DND-41 (cell line): ENCODE results near the gene OR11A1.

Experiments used
- ATAC-seq: fragments of 200-7000 bp; cut with Tn5 transposase; 3 replicates; pipeline ENCODE4 v1.9.1; 2021; ENCODE audit warnings: low read depth; ENCODE audit not compliant: insufficient read depth
- DNase-seq: peaks from one replicate; pipeline ENCODE4 v3.0.0-alpha.2; 2020
- H2AFZ ChIP-seq: 2 replicates; pipeline ENCODE4 v1.6.0; 2012; ENCODE audit warnings: low read depth, low read length
- H3K27ac ChIP-seq: 2 replicates; pipeline ENCODE4 v1.5.1; 2012; ENCODE audit warnings: low read length, inconsistent platforms
- H3K27me3 ChIP-seq: fragments of 200-600 bp; sonication (generic); 2 replicates; pipeline ENCODE4 v1.6.0; 2012; ENCODE audit warnings: low read length, mild to moderate bottlenecking, inconsistent platforms; ENCODE audit not compliant: insufficient read depth, poor library complexity
- H3K36me3 ChIP-seq: 2 replicates; pipeline ENCODE4 v1.5.1; 2012; ENCODE audit warnings: low read length, inconsistent platforms; ENCODE audit not compliant: insufficient read depth
- H3K4me1 ChIP-seq: 2 replicates; pipeline ENCODE4 v1.5.1; 2012; ENCODE audit warnings: mild to moderate bottlenecking, low read length; ENCODE audit not compliant: insufficient read depth
- H3K4me2 ChIP-seq: 2 replicates; pipeline ENCODE4 v1.6.0; 2012; ENCODE audit warnings: mild to moderate bottlenecking, moderate library complexity, low read length, inconsistent platforms; ENCODE audit not compliant: insufficient read depth
- H3K4me3 ChIP-seq, 2 experiments: fragments of 200-600 bp in 1 of 2; shearing (Covaris generic) in 1 of 2; 2 replicates each; pipeline ENCODE4 v1.5.1; 2012 to 2016; ENCODE audit warnings: inconsistent platforms in 2 of 2, low read length in 2 of 2, mild to moderate bottlenecking in 2 of 2, low read depth in 1 of 2, moderate library complexity in 1 of 2
- H3K79me2 ChIP-seq: 2 replicates; pipeline ENCODE4 v1.6.0; 2012; ENCODE audit warnings: low read length, inconsistent platforms; ENCODE audit not compliant: insufficient read depth
- H3K9ac ChIP-seq: 2 replicates; pipeline ENCODE4 v1.6.0; 2012; ENCODE audit warnings: low read depth, mild to moderate bottlenecking, inconsistent platforms, low read length, moderate library complexity
- H3K9me3 ChIP-seq: 2 replicates; pipeline ENCODE4 v1.5.1; 2012; ENCODE audit warnings: low read length, moderate library complexity, mild to moderate bottlenecking, inconsistent platforms; ENCODE audit not compliant: insufficient read depth, severe bottlenecking
- H4K20me1 ChIP-seq: 2 replicates; pipeline ENCODE4 v1.6.0; 2012; ENCODE audit warnings: low read length; ENCODE audit not compliant: insufficient read depth
- EZH2 ChIP-seq: IDR thresholded peaks from 3 replicates; pipeline ENCODE4 v1.6.1; 2012; ENCODE audit warnings: borderline replicate concordance, low read depth, mild to moderate bottlenecking, moderate library complexity, low read length, inconsistent platforms; ENCODE audit not compliant: severe bottlenecking
- TF ChIP-seq, protein P1 (sequence below): IDR thresholded peaks from 2 replicates; pipeline ENCODE4 v1.5.1; 2012; ENCODE audit warnings: borderline replicate concordance, low read length, moderate library complexity, mild to moderate bottlenecking; ENCODE audit not compliant: poor library complexity, severe bottlenecking; ENCODE audit errors: extremely low read depth

The OR11A1 gene

DNA sequence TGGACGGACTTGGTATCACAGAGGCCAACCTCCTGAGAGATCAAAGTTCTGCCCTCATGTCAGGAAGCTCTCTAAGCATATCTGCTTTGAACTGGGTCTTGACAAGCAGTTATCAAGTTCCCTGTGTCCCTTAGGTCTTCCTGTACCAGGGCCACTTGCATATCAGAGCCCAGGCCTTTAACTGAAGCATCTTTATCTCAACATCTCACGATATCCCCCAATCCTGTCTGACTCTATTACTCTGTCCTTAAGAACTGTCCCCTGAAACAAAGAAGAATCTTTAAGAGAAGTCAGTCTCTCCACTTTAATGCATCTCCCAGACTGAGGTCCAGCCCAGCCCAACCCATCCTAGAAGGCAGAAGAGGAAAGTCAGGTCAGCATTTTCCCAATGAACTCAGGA is 22.7 kb upstream of the OR11A1 start:
- H3K4me2 ChIP-seq = no peak overlapping the region
- no peak overlapping the region for H3K9ac ChIP-seq
- no peak overlapping the region for H2AFZ ChIP-seq
- no peaks in the 10 kb centered on the region for H3K79me2 ChIP-seq
- H3K9me3 ChIP-seq = no peaks in the 10 kb centered on the region
- DNase-seq (no peak), ATAC-seq (no peak)
- no peak overlapping the region for H3K27ac ChIP-seq
- H3K27me3 ChIP-seq = no peaks in the 10 kb centered on the region
- TF ChIP-seq EZH2 = no peak
- TF ChIP-seq, protein P1, sequence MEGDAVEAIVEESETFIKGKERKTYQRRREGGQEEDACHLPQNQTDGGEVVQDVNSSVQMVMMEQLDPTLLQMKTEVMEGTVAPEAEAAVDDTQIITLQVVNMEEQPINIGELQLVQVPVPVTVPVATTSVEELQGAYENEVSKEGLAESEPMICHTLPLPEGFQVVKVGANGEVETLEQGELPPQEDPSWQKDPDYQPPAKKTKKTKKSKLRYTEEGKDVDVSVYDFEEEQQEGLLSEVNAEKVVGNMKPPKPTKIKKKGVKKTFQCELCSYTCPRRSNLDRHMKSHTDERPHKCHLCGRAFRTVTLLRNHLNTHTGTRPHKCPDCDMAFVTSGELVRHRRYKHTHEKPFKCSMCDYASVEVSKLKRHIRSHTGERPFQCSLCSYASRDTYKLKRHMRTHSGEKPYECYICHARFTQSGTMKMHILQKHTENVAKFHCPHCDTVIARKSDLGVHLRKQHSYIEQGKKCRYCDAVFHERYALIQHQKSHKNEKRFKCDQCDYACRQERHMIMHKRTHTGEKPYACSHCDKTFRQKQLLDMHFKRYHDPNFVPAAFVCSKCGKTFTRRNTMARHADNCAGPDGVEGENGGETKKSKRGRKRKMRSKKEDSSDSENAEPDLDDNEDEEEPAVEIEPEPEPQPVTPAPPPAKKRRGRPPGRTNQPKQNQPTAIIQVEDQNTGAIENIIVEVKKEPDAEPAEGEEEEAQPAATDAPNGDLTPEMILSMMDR = no peak
- H3K4me3 ChIP-seq = no peak overlapping the region
- H3K36me3 ChIP-seq = no peaks in the 10 kb centered on the region
- H3K4me1 ChIP-seq = no peaks in the 10 kb centered on the region
- H4K20me1 ChIP-seq = no peaks in the 10 kb centered on the region

DNA sequence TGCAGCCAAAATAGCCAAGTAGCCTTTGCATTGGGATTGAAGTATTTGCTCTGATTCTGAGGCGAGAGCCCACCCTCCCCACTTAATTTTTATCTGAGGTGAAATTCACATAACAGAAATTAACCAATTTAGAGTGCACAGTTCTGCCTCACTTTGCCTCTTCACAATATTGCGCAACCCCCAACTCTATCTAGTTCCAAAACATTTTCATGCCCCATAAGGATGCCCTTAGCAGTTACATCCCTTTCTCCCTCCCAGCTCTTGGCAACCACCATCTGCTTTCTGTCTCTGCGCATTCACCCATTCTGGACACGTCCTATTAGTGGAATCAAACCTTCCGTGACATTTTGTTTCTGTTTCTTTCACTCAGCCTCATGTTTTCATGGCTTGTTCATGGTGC is 21.9 kb upstream of the OR11A1 start:
- no peaks in the 10 kb centered on the region for H3K36me3 ChIP-seq
- DNase-seq (no peak), ATAC-seq (no peak)
- no peak overlapping the region for H3K4me2 ChIP-seq
- TF ChIP-seq EZH2 = no peak
- TF ChIP-seq, protein P1 = no peak
- no peaks in the 10 kb centered on the region for H3K27me3 ChIP-seq
- no peak overlapping the region for H3K4me3 ChIP-seq
- H3K4me1 ChIP-seq = no peaks in the 10 kb centered on the region
- H3K79me2 ChIP-seq = no peaks in the 10 kb centered on the region
- H4K20me1 ChIP-seq = no peaks in the 10 kb centered on the region
- no peak overlapping the region for H2AFZ ChIP-seq
- no peak overlapping the region for H3K9ac ChIP-seq
- H3K9me3 ChIP-seq = no peaks in the 10 kb centered on the region
- no peak overlapping the region for H3K27ac ChIP-seq

DNA sequence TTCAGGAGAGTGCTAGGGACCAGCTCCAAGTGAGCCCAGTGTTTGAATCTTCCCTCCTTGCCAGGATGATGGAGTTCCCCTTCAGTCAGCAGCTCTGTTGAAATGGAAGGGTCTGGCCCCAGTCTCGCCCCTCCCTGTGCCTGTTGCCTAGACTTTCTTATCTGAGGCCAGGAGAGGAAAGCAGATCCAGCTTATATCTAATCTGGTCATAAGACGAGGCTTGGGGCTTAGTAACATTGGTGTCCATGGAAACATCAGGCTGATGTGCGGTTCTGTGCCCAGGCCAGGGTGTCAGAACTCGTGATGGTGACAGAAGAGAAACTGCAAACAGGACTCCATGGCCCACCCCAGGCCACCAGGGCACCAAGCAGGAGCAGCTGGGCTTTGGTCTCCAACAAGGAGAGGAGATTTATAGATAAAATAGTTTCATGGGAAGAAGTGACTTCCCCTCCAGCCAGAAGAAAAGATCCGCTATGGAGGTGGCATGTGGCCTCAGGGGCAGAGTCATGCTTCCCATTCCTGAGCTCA is 21.1 kb upstream of the OR11A1 start:
- no peak overlapping the region for H3K4me2 ChIP-seq
- H3K4me3 ChIP-seq = no peak overlapping the region
- DNase-seq = no peak
- H2AFZ ChIP-seq = no peak overlapping the region
- no peak for TF ChIP-seq EZH2
- TF ChIP-seq, protein P1 = no peak
- H3K9me3 ChIP-seq = no peaks in the 10 kb centered on the region
- H3K4me1 ChIP-seq = no peaks in the 10 kb centered on the region
- H3K36me3 ChIP-seq = no peaks in the 10 kb centered on the region
- no peaks in the 10 kb centered on the region for H4K20me1 ChIP-seq
- H3K27me3 ChIP-seq = no peaks in the 10 kb centered on the region
- no peaks in the 10 kb centered on the region for H3K79me2 ChIP-seq
- ATAC-seq = no peak
- no peak overlapping the region for H3K9ac ChIP-seq
- H3K27ac ChIP-seq = no peak overlapping the region

DNA sequence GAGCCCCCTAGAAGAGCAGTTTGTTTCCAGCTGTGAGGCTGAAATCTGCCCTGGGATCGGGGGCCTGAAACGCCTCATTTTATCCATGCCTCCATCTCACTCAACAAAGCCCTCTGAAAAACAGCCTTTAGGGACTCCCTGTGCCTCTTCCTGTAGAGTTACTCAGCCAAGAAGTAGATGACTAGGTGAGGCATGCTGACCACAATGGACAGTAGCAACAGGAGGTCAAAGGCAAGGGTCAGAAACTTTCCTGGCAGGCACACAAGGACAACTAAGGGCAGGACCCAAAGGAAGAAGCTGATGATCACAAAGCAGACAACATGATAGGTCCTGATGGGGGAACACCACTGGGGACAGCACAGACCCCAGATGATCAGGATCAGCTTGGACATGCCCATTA is 18.1 kb upstream of the OR11A1 start:
- DNase-seq = no peak
- H3K9ac ChIP-seq = no peak overlapping the region
- no peaks in the 10 kb centered on the region for H3K4me1 ChIP-seq
- H3K79me2 ChIP-seq = no peaks in the 10 kb centered on the region
- H3K27ac ChIP-seq = no peak overlapping the region
- no peak overlapping the region for H3K4me2 ChIP-seq
- TF ChIP-seq EZH2 = no peak
- TF ChIP-seq, protein P1 = no peak
- H2AFZ ChIP-seq = no peak overlapping the region
- H3K4me3 ChIP-seq = no peak overlapping the region
- no peaks in the 10 kb centered on the region for H3K27me3 ChIP-seq
- H4K20me1 ChIP-seq = no peaks in the 10 kb centered on the region
- no peaks in the 10 kb centered on the region for H3K36me3 ChIP-seq
- ATAC-seq = no peak
- H3K9me3 ChIP-seq = no peaks in the 10 kb centered on the region
